ENCODE data around the gene NPPA. TPM values are rescaled to one million over a fixed set of nuclear protein-coding genes. Genes with fewer than 3 reads are reported as not detected.
A peak's percentile ranks its signal among the peaks of the same experiment; 100 is the strongest.

Gene NPPA
- total and polyA plus RNA-seq, 9 of the 15 experiments (the other 6 are each of a cell fraction or from before 2014, with no cell fraction given), result not detected

GRCh38 chr1:11842154-11843041 is 5.2 kb downstream of the NPPA start (continued):
- TF ChIP-seq TSC22D4 (tag; IDR thresholded peaks at IDR 0.05) (no peak), ZNF263 (CRISPR knock-in tag; IDR thresholded peaks at IDR 0.05; ENCODE audit: borderline replicate concordance) (peak; percentile 20; the same call in 1 of the 2 replicates), HOMEZ (CRISPR knock-in tag; IDR thresholded peaks at IDR 0.05) (no peak), RUNX1 (IDR thresholded peaks at IDR 0.05; ENCODE audit: low read depth) (peak; percentile 74; the same call in 1 of the 2 replicates), BHLHE40 (IDR thresholded peaks at IDR 0.05; ENCODE audit: low read length) (peak; percentile 98), PRPF4 (IDR thresholded peaks at IDR 0.05; ENCODE audit: insufficient read depth, low read depth, low read length, poor library complexity, severe bottlenecking) (no peak), TEAD4 (IDR thresholded peaks at IDR 0.05; ENCODE audit: low read length) (peak; percentile 93), TEAD4 (CRISPR knock-in tag; IDR thresholded peaks at IDR 0.05; ENCODE audit: borderline replicate concordance) (no peak), EHMT2 (IDR thresholded peaks at IDR 0.05) (peak; percentile 97), ZFP30 (CRISPR knock-in tag; IDR thresholded peaks at IDR 0.05; ENCODE audit: borderline replicate concordance) (no peak), E2F6 (IDR thresholded peaks at IDR 0.05; ENCODE audit: borderline replicate concordance in 1 of 2, extremely low read depth in 1 of 2, insufficient read depth in 1 of 2, insufficient read length in 1 of 2, low read depth in 1 of 2, low read length in 1 of 2, poor library complexity in 1 of 2, severe bottlenecking in 1 of 2) (peak; percentile 67 to 78), PBX2 (CRISPR knock-in tag; IDR thresholded peaks at IDR 0.05; ENCODE audit: low read depth) (no peak), PBX2 (tag; conservative IDR thresholded peaks at IDR 0.05; ENCODE audit: low read depth) (peak; percentile 75), SRSF1 (IDR thresholded peaks at IDR 0.05; ENCODE audit: low read depth, low read length) (no peak), HDAC8 (tag; IDR thresholded peaks at IDR 0.05) (no peak; the same call in 1 of the 2 replicates), AFF4 (CRISPR knock-in tag; IDR thresholded peaks at IDR 0.05) (peak; percentile 73; the same call in 1 of the 2 replicates), SOX6 (IDR thresholded peaks at IDR 0.05) (peak; percentile 98)

Measured in K562 (cell line).